Adrenal gland (tissue), 5 donors: Measurements from ENCODE around the gene SLC5A1.
"Not testable (repeated sequence)": the region's sequence is repeated elsewhere in the genome, so short reads cannot be mapped to it uniquely, and the experiment has no call there.

Experiments
- CTCF ChIP-seq, 6 experiments: fragments of 450-650 bp in 4 of 6; fragments of 200-600 bp in 2 of 6; sonication (generic) in 1 of 6; IDR thresholded peaks; 1 replicate in 5 of 6; 2 replicates in 1 of 6; pipeline versions ENCODE4 v1.5.1 to v1.8.0; 2016 to 2021; ENCODE audit warnings: antibody characterized with exemption in 6 of 6, mild to moderate bottlenecking in 2 of 6, moderate library complexity in 1 of 6
- POLR2A ChIP-seq, 2 donors: fragments of 450-650 bp; IDR thresholded peaks; one replicate each; pipeline ENCODE4 v1.6.1; 2017; ENCODE audit warnings: antibody characterized with exemption in 2 of 2, mild to moderate bottlenecking in 2 of 2, moderate library complexity in 1 of 2
- donor health status: DM: no; HTN: no; CAD: no.

GRCh38 chr22:32160411-32160810 is 117.3 kb downstream of the SLC5A1 start:
- TF ChIP-seq CTCF, POLR2A (IDR thresholded peaks at IDR 0.05): not testable (repeated sequence)
